SIG-M5 (cell line): ENCODE results near the gene VSTM1.
"Not testable (repeated sequence)": the region's sequence is repeated elsewhere in the genome, so short reads cannot be mapped to it uniquely, and the experiment has no call there.

ENCODE experiments used
- DNase-seq: peaks from one replicate; lab custom pipeline; 2025; lab: John Stamatoyannopoulos, UW

The VSTM1 gene

GRCh38 chr19:54073829-54074228, 10.1 kb upstream of the VSTM1 start:
- DNase-seq = no peak

GRCh38 chr19:54069470-54069869, 5.8 kb upstream of the VSTM1 start:
- no peak for DNase-seq

- DNase-seq = no peak
Observed at GRCh38 chr19:54062643-54063042, 1.1 kb downstream of the VSTM1 start.

GRCh38 chr19:54047616-54048015, 16.1 kb downstream of the VSTM1 start:
- no peak for DNase-seq

DNA sequence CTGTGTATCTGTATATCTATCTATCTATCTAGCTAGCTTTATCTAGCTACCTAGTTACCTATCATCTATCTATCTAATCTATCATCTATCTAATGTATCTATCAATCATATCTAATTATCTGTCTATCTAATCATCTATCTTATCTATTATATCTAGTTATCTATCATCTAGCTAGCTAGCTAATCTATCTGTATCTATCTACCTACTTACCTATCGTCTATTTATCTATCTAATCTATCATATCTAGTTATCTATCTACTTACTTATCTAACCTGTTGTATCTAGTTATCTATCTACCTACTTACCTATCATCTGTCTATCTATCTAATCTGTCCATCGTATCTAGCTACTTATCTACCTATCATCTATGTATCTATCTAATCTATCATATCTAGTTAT, 17.9 kb downstream of the VSTM1 start:
- no peak for DNase-seq

GRCh38 chr19:54042989-54043388, 20.7 kb downstream of the VSTM1 start:
- no peak for DNase-seq

DNA sequence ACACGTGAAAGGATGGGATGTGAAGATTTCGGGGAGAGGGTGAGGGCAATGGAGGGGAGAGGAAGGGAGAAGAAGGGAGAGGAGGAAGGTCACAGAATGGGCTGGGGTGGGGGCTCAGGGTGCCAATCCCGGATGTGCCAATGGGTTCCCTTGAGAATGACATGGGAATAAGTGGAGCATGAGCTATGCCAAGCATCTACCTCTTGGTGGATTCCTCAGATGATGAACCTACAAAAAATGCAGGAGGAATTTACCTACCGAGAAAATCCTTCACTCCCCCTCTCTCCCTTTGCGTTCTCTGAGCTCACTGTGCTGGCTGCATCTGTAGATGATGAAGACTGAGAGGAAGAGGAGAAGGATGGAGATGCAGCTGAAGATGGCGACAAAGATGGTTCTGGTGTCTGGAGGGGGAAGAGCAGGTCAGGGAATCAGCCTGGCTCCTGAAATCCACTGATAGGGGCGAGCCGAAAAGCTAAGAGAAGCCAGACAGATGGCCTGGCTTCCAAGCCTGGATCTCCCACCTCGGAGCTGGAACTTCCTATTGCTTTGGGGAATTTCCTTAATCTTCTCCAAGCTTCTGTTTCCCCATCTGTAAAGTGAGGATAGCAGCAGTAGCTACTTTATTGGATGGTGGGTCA, 21.6 kb downstream of the VSTM1 start:
- DNase-seq = no peak

DNA sequence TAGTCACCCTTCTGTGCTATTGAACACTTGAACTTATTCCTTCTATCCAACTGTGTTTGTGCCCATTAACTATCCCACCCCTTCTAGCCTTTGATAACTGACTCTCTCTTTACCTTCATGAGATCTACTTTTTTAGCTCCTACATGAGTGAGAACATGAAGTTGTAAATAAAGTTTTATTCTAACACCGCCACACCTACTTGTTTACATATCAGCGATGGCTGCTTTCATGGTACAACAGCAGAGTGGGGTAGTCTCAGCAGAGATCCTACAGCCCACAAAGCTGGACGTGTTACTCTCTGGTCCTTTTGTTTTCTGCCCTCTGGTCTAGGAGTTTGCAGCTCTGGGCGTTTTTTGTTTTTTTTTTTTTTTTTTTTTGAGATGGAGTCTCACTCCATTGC, 23.7 kb downstream of the VSTM1 start:
- no peak for DNase-seq

DNA sequence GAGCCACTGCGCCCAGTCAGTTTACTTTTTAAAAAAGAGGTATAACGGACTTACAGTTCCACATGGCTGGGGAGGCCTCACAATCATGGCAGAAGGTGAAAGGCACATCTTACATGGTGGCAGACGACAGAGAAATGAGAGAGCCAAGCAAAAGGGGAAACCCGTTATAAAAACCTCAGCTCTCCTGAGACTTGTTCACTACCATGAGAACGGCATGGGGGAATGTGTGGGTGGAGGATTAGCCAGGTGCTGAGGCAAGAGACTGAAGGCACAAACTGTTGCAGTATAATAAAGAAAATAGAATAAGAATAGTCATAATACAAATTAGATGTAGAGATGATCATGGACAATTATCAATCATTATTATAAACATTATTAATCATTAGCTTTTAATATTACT, 27.2 kb downstream of the VSTM1 start:
- not testable (repeated sequence) for DNase-seq

DNA sequence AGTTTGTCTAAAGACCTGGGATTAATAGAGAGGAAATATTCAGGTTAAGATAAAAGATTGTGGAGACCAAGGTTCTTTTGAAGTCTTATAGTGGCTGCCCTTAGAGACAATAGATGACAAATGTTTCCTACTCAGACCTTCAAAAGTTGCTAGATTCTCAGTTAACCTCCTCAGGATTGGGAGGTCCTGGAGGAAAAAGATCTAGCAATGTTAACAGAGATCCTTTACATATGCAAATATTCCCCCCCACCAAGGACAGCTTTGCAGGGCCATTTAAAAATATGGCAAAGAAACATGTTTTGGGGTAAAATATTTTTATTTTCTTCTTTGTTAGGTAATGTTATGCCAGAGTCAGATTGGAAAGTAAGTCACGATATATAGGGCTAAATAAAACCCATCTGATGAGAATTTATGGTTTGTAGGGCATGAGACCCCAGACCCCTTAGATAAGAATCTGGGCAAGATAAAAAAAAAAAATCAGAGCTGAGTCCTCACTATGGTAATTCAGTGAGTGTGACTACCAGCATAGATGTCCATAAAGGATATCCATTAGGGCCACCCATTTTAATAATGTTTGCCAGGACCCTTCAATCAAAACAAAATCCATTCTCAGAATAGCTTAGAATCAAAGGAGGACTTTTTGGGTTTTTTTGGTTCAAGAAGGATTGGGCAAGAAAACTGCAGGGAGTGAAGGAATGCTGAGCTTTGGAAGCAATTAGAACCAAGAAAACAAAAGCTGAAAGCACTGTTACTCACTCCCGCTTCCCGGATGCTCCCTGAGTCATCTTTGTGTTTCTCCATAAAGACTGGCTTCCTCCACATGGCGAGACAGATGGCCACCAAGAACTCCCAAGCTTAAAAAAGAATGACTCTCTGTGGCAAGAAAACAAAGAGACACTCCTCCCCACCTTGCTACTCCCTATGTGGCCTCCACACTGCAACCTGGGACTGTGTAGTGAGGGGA, 28.2 kb downstream of the VSTM1 start:
- DNase-seq = no peak

DNA sequence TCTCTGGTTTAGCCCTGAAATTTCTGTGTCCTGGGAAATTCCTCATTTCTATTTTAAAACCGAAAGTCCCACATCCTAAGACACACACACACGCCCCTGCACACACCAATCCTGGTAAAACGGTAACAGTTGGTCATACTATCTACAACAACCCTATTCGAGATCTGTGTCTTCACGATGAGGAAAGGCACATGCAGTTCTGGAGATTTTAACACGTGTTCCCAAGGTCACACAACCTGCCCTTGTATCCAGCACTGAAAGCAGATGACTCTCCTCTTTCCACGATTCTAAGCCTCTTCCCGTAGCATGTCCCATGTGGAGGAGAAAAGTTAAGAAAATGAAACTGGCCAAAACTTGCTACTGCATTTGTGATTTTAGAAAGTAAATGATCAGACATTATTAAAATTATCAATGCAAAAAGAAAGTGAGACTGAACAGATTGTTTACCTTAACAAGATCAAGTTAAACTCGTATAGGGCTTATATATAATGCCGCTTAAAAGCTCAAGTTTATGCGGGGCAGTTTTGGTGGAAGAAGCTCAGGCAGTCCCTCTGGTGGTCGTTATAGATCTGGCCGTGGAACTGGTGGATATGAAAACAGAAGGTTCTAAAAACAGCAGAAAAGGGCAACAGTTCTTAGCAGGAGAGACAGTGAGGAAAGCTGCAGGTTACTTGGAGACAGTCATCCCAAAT, 32.7 kb downstream of the VSTM1 start:
- DNase-seq = no peak

- DNase-seq = no peak
Observed at GRCh38 chr19:54029930-54030490, 33.7 kb downstream of the VSTM1 start.

DNA sequence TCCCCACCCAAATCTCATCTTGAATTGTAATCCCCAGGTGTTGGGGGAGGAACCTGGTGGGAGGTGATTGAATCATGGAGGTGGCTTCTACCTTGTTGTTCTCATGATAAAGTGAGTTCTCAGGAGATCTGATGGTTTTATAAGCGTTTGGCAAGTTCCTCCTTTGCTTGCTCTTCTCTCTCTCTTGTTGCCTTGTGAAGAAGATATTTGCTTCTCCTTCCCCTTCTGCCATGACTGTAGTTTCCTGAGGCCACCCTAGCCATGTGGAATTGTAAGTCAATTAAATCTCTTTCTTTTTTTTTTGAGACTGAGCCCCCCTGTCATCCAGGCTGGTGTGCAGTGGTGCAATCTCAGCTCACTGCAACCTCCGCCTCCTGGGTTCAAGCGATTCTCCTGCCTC, 34.4 kb downstream of the VSTM1 start:
- no peak for DNase-seq

DNA sequence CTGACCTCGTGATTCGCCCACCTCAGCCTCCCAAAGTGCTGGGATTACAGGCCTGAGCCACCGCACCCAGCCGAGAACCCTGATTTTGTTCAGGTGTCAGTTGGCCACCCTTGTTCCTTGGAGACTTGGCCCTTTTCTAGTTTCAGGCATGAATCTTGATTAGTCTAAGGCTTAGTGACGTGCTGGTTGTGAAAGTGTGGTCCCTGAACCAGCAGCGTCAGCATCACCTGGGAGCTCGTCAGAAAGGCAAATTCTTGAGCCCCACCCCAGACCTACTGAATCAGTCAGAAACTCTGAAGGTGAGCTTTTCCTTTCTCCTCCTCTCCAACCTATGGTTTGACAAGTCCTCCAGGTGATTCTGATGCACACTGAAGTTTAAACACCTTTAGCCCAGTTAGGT, 37.0 kb downstream of the VSTM1 start:
- DNase-seq = no peak

DNA sequence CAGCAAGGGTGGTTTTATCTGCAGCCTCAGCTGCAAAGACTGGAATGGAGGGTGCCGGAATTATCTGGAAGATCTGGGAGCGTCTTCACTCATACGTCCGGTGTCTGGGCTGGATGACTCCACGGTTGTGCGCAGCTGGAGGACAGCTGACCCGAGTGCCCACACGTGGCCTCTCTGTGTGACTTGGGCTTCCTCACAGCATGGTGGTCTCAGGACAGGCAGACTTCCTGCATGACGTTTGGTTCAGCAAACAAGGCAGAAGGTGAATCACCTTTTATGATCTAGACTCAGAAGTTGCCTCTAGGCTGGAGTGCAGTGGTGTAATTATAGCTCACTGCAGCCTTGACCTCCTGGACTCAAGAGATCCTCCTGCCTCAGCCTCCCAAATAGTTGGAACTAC, 39.0 kb downstream of the VSTM1 start:
- DNase-seq = no peak

- DNase-seq = no peak
Observed at GRCh38 chr19:54023191-54023590, 40.5 kb downstream of the VSTM1 start.

DNA sequence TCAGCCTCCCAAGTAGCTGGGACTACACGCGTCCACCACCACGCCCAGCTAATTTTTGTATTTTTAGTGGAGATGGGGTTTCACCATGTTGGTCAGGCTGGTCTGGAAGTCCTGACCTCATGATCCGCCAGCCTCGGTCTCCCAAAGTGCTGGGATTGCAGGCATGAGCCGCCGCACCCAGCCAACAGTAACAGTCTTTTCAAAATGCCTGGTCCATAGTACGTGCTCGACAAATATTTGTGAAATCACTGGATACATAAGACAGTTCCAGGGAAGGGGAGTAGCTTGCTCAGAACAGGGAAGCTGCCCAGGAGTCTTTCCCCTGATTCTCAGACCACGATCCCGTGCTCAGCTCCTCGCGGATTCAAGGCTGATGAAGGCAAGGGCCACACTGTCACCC, 41.8 kb downstream of the VSTM1 start:
- no peak for DNase-seq

DNA sequence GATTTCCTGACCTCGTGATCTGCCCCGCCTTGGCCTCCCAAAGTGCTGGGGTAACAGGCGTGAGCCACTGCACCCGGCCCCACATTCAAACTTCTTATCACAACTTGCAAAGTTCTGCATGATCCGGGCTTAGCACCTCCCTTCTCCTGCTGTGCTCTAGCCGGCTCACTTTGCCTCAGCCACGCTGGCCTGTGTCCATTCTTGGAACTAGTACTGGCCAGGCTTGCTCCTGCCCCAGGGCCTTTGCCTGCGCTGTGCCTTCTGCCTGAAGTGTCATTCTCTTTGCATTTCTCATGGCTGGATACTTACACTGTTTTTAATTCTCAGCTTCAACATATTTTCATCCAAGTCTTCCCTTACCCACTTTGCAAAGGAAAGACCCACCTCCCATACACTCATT, 42.3 kb downstream of the VSTM1 start:
- no peak for DNase-seq

- no peak for DNase-seq
Observed at GRCh38 chr19:54017261-54017660, 46.4 kb downstream of the VSTM1 start.

- no peak for DNase-seq
Observed at GRCh38 chr19:54014920-54015560, 48.7 kb downstream of the VSTM1 start.

- DNase-seq = no peak
Observed at GRCh38 chr19:54013866-54014265, 49.8 kb downstream of the VSTM1 start.
